Measurements from ENCODE around the gene TENM4. TPM values are rescaled to one million over a fixed set of nuclear protein-coding genes. Genes with fewer than 3 reads are reported as not detected.

Gene TENM4
- total RNA-seq, 1 experiment from 2014 or later, result 0.39 TPM

- H3K36me3 ChIP-seq (ENCODE audit: control insufficient read depth, insufficient read depth, low read length), result no peaks in the 10 kb centered on the region
- peaks cover 3% of the 10 kb centered on the region; the same call in 1 of the 2 replicates for H3K27me3 ChIP-seq (ENCODE audit: control insufficient read depth, insufficient read depth, low read length)
- no peak overlapping the region for H3K4me3 ChIP-seq (ENCODE audit: low read depth in 2 of 2, low read length in 2 of 2)
- no peak for TF ChIP-seq TCF7L2 (IDR thresholded peaks at IDR 0.05; ENCODE audit: low read depth, low read length)
- TF ChIP-seq CTCF (IDR thresholded peaks at IDR 0.05), result no peak
- TF ChIP-seq REST (IDR thresholded peaks at IDR 0.05; ENCODE audit: insufficient read depth in 1 of 2, low read depth in 2 of 2, low read length in 1 of 2), result no peak
- no peak for TF ChIP-seq SIN3A (IDR thresholded peaks at IDR 0.05; ENCODE audit: borderline replicate concordance, insufficient read depth, low read depth, low read length)
- no peak for TF ChIP-seq POLR2AphosphoS5 (IDR thresholded peaks at IDR 0.05; ENCODE audit: low read depth, low read length)
- H3K4me1 ChIP-seq (ENCODE audit: control insufficient read depth, insufficient read depth, low read length), result no peaks in the 10 kb centered on the region
- ATAC-seq (no peak), DNase-seq (ENCODE audit: low read depth, low spot score) (no peak)
- ChIA-PET POLR2A (no interaction called here), CTCF (no interaction called here)
- no peak overlapping the region for H3K27ac ChIP-seq (ENCODE audit: low read length)
- no TSS peak for BruUV-seq (replicated peaks)
- in situ Hi-C loops (cut with HindIII; ENCODE audit: low pct_unique_long_range_greater_than_20kb, low sequenced_read_pairs) (no loop called here), intact Hi-C loops (cut with micrococcal nuclease; ENCODE audit: unreplicated experiment) (no loop called here)
- no peaks in the 10 kb centered on the region for H3K9me3 ChIP-seq (ENCODE audit: control insufficient read depth, insufficient read depth, low read depth, low read length)
Measured at GRCh38 chr11:79220171-79220570, 220.7 kb downstream of the TENM4 start.

GRCh38 chr11:79219186-79220045 is 221.4 kb downstream of the TENM4 start:
- H3K9me3 ChIP-seq (ENCODE audit: control insufficient read depth, insufficient read depth, low read depth, low read length), result no peaks in the 10 kb centered on the region
- no peak overlapping the region for H3K4me3 ChIP-seq (ENCODE audit: low read depth in 2 of 2, low read length in 2 of 2)
- BruUV-seq (replicated peaks), result no TSS peak
- H3K27me3 ChIP-seq (ENCODE audit: control insufficient read depth, insufficient read depth, low read length), result peaks cover 3% of the 10 kb centered on the region; the same call in 1 of the 2 replicates
- CTCF ChIA-PET, result interaction anchor here (0.6 kb wide), 1 partner anchor 28 kb away, joined by 9 read pairs; no protein-coding TSS in a partner anchor
- H3K27ac ChIP-seq (ENCODE audit: low read length), result no peak overlapping the region
- H3K4me1 ChIP-seq (ENCODE audit: control insufficient read depth, insufficient read depth, low read length), result no peaks in the 10 kb centered on the region
- DNase-seq (ENCODE audit: low read depth, low spot score) (no peak), ATAC-seq (no peak)
- H3K36me3 ChIP-seq (ENCODE audit: control insufficient read depth, insufficient read depth, low read length), result no peaks in the 10 kb centered on the region
- intact Hi-C loops (cut with micrococcal nuclease; ENCODE audit: unreplicated experiment), result no loop called here
- in situ Hi-C loops (cut with HindIII; ENCODE audit: low pct_unique_long_range_greater_than_20kb, low sequenced_read_pairs), result no loop called here
- POLR2A ChIA-PET, result no interaction called here
- TF ChIP-seq REST (IDR thresholded peaks at IDR 0.05; ENCODE audit: insufficient read depth in 1 of 2, low read depth in 2 of 2, low read length in 1 of 2) (no peak), TCF7L2 (IDR thresholded peaks at IDR 0.05; ENCODE audit: low read depth, low read length) (no peak), CTCF (IDR thresholded peaks at IDR 0.05) (no peak), SIN3A (IDR thresholded peaks at IDR 0.05; ENCODE audit: borderline replicate concordance, insufficient read depth, low read depth, low read length) (no peak), POLR2AphosphoS5 (IDR thresholded peaks at IDR 0.05; ENCODE audit: low read depth, low read length) (no peak)
